A549 treated with Mapracorat at 1 μM for 4 hours (cell line): Measurements from ENCODE around the gene NGFR. TPM values are rescaled to one million over a fixed set of nuclear protein-coding genes. Genes with fewer than 3 reads are reported as not detected.

Experiments
- total RNA-seq: library from RNA; stranded (reverse); fragments of 200-300 nt; extraction: Qiagen RNA extraction; gene quantifications from 5 replicates; pipeline ENCODE4 v1.2.3, GENCODE V29; 2022

The NGFR gene
- total RNA-seq: 0.63 to 0.97 TPM (median 0.81 TPM) in 5 replicates

GRCh38 chr17:49494986-49495841 lies at the start of gene NGFR:
TSS of gene NGFR (plus strand) at chr17:49495293. CDS start at chr17:49495418, 125 bp downstream.

Other genes with a start within 250 kb of the NGFR start
- gene ZNF652, start 133.0 kb upstream of the NGFR start, total RNA-seq: 5.8 to 12.0 TPM (median 7.6 TPM) in 5 replicates
- gene PHB1, start 80.4 kb upstream of the NGFR start, total RNA-seq: 341 to 496 TPM (median 453 TPM) in 5 replicates
- gene NXPH3, start 80.6 kb downstream of the NGFR start, total RNA-seq: 0.85 to 1.1 TPM (median 0.90 TPM) in 5 replicates
- gene SPOP, start 182.8 kb downstream of the NGFR start, total RNA-seq: 35.8 to 42.1 TPM (median 40.3 TPM) in 5 replicates
- 86.6 to 99.9 TPM (median 92.7 TPM) in 5 replicates for gene SLC35B1, start 212.7 kb downstream of the NGFR start, total RNA-seq